GM21390 (cell line): ENCODE data around the gene KCNMA1.

Experiments used
- ATAC-seq: cut with Tn5 transposase; IDR thresholded peaks from one replicate; pipeline ENCODE4 v1.9.1; 2021; ENCODE audit not compliant: unreplicated experiment

Gene KCNMA1

GRCh38 chr10:77383861-77384553 lies 253.6 kb downstream of the KCNMA1 start:
- no peak for ATAC-seq

GRCh38 chr10:77381750-77382149 lies 255.9 kb downstream of the KCNMA1 start:
- ATAC-seq, result no peak

- no peak for ATAC-seq
Measured at GRCh38 chr10:77380723-77381122, 256.9 kb downstream of the KCNMA1 start.

GRCh38 chr10:77380191-77380590 lies 257.4 kb downstream of the KCNMA1 start:
- ATAC-seq, result no peak

- ATAC-seq, result no peak
Measured at GRCh38 chr10:77378366-77379349, 258.9 kb downstream of the KCNMA1 start.

- no peak for ATAC-seq
Measured at GRCh38 chr10:77377678-77378352, 259.8 kb downstream of the KCNMA1 start.

- ATAC-seq, result no peak
Measured at GRCh38 chr10:77377034-77377433, 260.6 kb downstream of the KCNMA1 start.

- no peak for ATAC-seq
Measured at GRCh38 chr10:77374189-77374656, 263.4 kb downstream of the KCNMA1 start.

- no peak for ATAC-seq
Measured at GRCh38 chr10:77371848-77372799, 265.5 kb downstream of the KCNMA1 start.

- ATAC-seq, result no peak
Measured at GRCh38 chr10:77371421-77371820, 266.2 kb downstream of the KCNMA1 start.

GRCh38 chr10:77368006-77368405 lies 269.6 kb downstream of the KCNMA1 start:
- no peak for ATAC-seq

GRCh38 chr10:77363210-77363609 lies 274.4 kb downstream of the KCNMA1 start:
- no peak for ATAC-seq

GRCh38 chr10:77361831-77362230 lies 275.8 kb downstream of the KCNMA1 start:
- ATAC-seq, result no peak

GRCh38 chr10:77361426-77361825 lies 276.2 kb downstream of the KCNMA1 start:
- ATAC-seq, result no peak

- ATAC-seq, result no peak
Measured at GRCh38 chr10:77360835-77361234, 276.8 kb downstream of the KCNMA1 start.

GRCh38 chr10:77359950-77360520 lies 277.6 kb downstream of the KCNMA1 start:
- ATAC-seq, result no peak

GRCh38 chr10:77359287-77359691 lies 278.3 kb downstream of the KCNMA1 start:
- ATAC-seq, result no peak

GRCh38 chr10:77358656-77359055 lies 279.0 kb downstream of the KCNMA1 start:
- no peak for ATAC-seq

- ATAC-seq, result no peak
Measured at GRCh38 chr10:77357611-77358310, 279.8 kb downstream of the KCNMA1 start.
